DND-41 (cell line): Measurements from ENCODE around the gene VTCN1.
A peak's percentile ranks its signal among the peaks of the same experiment; 100 is the strongest.

ENCODE experiments used
- ATAC-seq: fragments of 200-7000 bp; cut with Tn5 transposase; 3 replicates; pipeline ENCODE4 v1.9.1; 2021; ENCODE audit warnings: low read depth; ENCODE audit not compliant: insufficient read depth
- DNase-seq: peaks from one replicate; pipeline ENCODE4 v3.0.0-alpha.2; 2020
- H2AFZ ChIP-seq: 2 replicates; pipeline ENCODE4 v1.6.0; 2012; ENCODE audit warnings: low read depth, low read length
- H3K27ac ChIP-seq: 2 replicates; pipeline ENCODE4 v1.5.1; 2012; ENCODE audit warnings: low read length, inconsistent platforms
- H3K27me3 ChIP-seq: fragments of 200-600 bp; sonication (generic); 2 replicates; pipeline ENCODE4 v1.6.0; 2012; ENCODE audit warnings: low read length, mild to moderate bottlenecking, inconsistent platforms; ENCODE audit not compliant: insufficient read depth, poor library complexity
- H3K36me3 ChIP-seq: 2 replicates; pipeline ENCODE4 v1.5.1; 2012; ENCODE audit warnings: low read length, inconsistent platforms; ENCODE audit not compliant: insufficient read depth
- H3K4me1 ChIP-seq: 2 replicates; pipeline ENCODE4 v1.5.1; 2012; ENCODE audit warnings: mild to moderate bottlenecking, low read length; ENCODE audit not compliant: insufficient read depth
- H3K4me2 ChIP-seq: 2 replicates; pipeline ENCODE4 v1.6.0; 2012; ENCODE audit warnings: mild to moderate bottlenecking, moderate library complexity, low read length, inconsistent platforms; ENCODE audit not compliant: insufficient read depth
- H3K4me3 ChIP-seq, 2 experiments: fragments of 200-600 bp in 1 of 2; shearing (Covaris generic) in 1 of 2; 2 replicates each; pipeline ENCODE4 v1.5.1; 2012 to 2016; ENCODE audit warnings: inconsistent platforms in 2 of 2, low read length in 2 of 2, mild to moderate bottlenecking in 2 of 2, low read depth in 1 of 2, moderate library complexity in 1 of 2
- H3K79me2 ChIP-seq: 2 replicates; pipeline ENCODE4 v1.6.0; 2012; ENCODE audit warnings: low read length, inconsistent platforms; ENCODE audit not compliant: insufficient read depth
- H3K9ac ChIP-seq: 2 replicates; pipeline ENCODE4 v1.6.0; 2012; ENCODE audit warnings: low read depth, mild to moderate bottlenecking, inconsistent platforms, low read length, moderate library complexity
- H3K9me3 ChIP-seq: 2 replicates; pipeline ENCODE4 v1.5.1; 2012; ENCODE audit warnings: low read length, moderate library complexity, mild to moderate bottlenecking, inconsistent platforms; ENCODE audit not compliant: insufficient read depth, severe bottlenecking
- H4K20me1 ChIP-seq: 2 replicates; pipeline ENCODE4 v1.6.0; 2012; ENCODE audit warnings: low read length; ENCODE audit not compliant: insufficient read depth
- EZH2 ChIP-seq: IDR thresholded peaks from 3 replicates; pipeline ENCODE4 v1.6.1; 2012; ENCODE audit warnings: borderline replicate concordance, low read depth, mild to moderate bottlenecking, moderate library complexity, low read length, inconsistent platforms; ENCODE audit not compliant: severe bottlenecking
- TF ChIP-seq, protein P1 (sequence below): IDR thresholded peaks from 2 replicates; pipeline ENCODE4 v1.5.1; 2012; ENCODE audit warnings: borderline replicate concordance, low read length, moderate library complexity, mild to moderate bottlenecking; ENCODE audit not compliant: poor library complexity, severe bottlenecking; ENCODE audit errors: extremely low read depth

VTCN1 gene

DNA sequence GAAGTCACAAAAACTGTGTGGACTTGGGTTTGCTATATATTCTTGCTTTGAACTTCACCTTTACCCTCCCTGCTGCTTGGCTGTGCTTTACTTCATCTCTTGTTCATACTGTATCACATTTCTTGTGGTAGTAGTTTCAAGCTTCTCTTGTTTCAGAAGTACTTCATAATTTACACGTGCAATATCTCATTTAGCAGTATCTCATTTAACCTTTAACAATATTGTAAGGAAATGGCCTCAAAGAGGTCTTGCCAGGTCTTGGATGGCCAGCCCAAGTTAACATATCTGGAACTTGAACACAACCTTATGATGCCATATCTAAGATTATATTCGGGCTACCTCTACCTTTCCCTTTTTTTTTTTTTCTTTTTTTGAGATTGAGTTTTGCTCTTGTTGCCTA is 87.5 kb downstream of the VTCN1 start:
- no peak overlapping the region for H3K9ac ChIP-seq

DNA sequence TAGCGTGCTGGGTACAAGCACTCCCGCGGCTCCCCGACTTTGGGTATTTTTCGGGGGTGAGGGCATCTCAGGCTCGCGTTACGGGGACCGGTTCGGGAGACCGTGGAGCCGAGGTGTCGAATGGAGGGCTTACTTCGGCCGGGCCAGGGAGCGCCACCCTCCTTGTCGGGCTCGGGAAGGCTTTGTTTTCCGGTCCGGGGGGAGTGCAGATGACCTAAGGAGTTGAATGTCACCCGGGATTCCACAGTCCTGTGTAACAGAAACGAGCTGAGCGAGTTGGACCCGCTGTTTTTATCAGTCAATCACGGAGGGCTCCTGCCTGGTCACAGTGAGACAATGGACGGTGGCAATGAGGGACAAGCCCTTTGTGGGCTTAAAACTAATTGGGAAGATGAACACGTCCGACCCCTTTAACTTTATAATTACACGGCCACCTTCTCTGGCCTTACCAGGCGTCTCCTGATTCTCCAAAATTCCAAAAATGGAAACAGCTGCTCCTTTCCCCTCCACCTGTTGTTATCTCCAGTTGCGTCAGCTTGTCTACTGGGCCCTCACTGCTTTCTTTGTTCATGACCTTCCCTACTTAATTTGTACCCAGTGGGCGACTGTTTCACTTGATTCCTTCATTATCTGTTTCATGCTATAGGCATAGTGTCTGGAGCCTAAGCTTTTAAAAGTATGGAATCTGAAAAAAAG is 88.2 kb downstream of the VTCN1 start:
- ATAC-seq: no peak
- Histone ChIP-seq H3K9ac (no peak overlapping the region), H3K27ac (no peak overlapping the region), H3K36me3 (no peaks in the 10 kb centered on the region), H3K4me2 (no peak overlapping the region), H2AFZ (no peak overlapping the region), H3K4me1 (no peaks in the 10 kb centered on the region), H3K79me2 (no peaks in the 10 kb centered on the region), H4K20me1 (peaks cover 3% of the 10 kb centered on the region; the same call in 1 of the 2 replicates), H3K4me3 (no peak overlapping the region), H3K9me3 (no peaks in the 10 kb centered on the region), H3K27me3 (peaks cover 41% of the 10 kb centered on the region)
- no peak for TF ChIP-seq EZH2
- TF ChIP-seq, protein P1, sequence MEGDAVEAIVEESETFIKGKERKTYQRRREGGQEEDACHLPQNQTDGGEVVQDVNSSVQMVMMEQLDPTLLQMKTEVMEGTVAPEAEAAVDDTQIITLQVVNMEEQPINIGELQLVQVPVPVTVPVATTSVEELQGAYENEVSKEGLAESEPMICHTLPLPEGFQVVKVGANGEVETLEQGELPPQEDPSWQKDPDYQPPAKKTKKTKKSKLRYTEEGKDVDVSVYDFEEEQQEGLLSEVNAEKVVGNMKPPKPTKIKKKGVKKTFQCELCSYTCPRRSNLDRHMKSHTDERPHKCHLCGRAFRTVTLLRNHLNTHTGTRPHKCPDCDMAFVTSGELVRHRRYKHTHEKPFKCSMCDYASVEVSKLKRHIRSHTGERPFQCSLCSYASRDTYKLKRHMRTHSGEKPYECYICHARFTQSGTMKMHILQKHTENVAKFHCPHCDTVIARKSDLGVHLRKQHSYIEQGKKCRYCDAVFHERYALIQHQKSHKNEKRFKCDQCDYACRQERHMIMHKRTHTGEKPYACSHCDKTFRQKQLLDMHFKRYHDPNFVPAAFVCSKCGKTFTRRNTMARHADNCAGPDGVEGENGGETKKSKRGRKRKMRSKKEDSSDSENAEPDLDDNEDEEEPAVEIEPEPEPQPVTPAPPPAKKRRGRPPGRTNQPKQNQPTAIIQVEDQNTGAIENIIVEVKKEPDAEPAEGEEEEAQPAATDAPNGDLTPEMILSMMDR: no peak
- DNase-seq: no peak

More for the DNA sequence above, 87.5 kb downstream of the VTCN1 start:
- Histone ChIP-seq H3K36me3 (no peaks in the 10 kb centered on the region), H4K20me1 (peaks cover 3% of the 10 kb centered on the region; the same call in 1 of the 2 replicates), H3K9me3 (no peaks in the 10 kb centered on the region), H3K27ac (no peak overlapping the region), H2AFZ (no peak overlapping the region), H3K79me2 (no peaks in the 10 kb centered on the region), H3K4me3 (no peak overlapping the region), H3K4me2 (no peak overlapping the region), H3K27me3 (peaks cover 41% of the 10 kb centered on the region), H3K4me1 (no peaks in the 10 kb centered on the region)
- TF ChIP-seq, protein P1: no peak
- TF ChIP-seq EZH2: no peak
- DNase-seq (no peak), ATAC-seq (no peak)

DNA sequence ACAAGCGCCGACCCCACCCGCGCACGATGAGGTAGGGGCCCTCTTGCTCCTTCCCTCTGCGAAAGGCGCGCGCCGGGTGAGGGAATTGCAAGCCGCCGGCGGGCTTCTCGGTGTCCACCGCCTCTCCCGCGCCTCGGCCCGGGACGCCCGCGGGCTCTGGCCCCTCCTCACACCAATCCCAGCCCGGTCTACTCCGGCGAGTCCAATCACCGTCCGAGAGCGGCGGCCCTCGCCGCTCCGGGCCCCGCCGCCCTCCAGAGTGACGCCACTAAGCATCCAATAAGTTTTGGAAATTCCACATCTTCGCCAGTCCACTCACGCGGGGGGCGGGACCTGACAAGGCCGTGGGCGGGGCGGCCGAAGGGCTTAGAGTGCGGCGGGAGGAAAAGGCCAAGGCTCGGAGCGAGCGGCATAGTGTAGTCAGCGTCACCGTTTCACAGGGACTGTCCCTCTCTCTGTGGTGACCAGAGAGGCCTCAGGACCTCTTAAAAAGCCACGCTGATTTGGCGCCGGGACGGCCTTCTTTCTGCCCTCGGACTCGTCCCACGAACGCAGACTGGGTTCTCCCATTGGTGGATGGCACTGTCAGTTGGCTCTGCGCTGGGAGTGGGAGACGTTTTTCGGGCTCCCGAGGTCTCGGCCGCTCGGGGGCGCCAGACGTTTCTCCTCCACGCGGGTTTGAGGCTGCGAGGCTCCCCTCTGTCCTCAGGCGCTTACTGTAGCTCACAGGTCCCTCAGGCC is 89.0 kb downstream of the VTCN1 start, which contains the start of gene TRIM45:
TSS of gene TRIM45 (minus strand) at position 161 of the 741 bp plus-strand sequence. CDS start 548 bp downstream, outside the sequence.
- H3K27ac ChIP-seq: no peak within 1 kb of the TSS
- peak within 1 kb of the TSS; percentile 14; the same call in 1 of the 2 replicates for H3K4me2 ChIP-seq
- H3K4me1 ChIP-seq: no peaks in the 10 kb centered on the region
- no peak within 1 kb of the TSS for H3K9ac ChIP-seq
- TF ChIP-seq, protein P1: no peak
- TF ChIP-seq EZH2: no peak
- no peaks in the 10 kb centered on the region for H3K79me2 ChIP-seq
- H3K36me3 ChIP-seq: no peaks in the 10 kb centered on the region
- peaks cover 3% of the 10 kb centered on the region; the same call in 1 of the 2 replicates for H4K20me1 ChIP-seq
- no peak within 1 kb of the TSS for H2AFZ ChIP-seq
- ATAC-seq (peak; percentile 59), DNase-seq (peak; percentile 20)
- H3K27me3 ChIP-seq: peaks cover 38% of the 10 kb centered on the region
- H3K9me3 ChIP-seq: no peaks in the 10 kb centered on the region
- H3K4me3 ChIP-seq: no peak within 1 kb of the TSS
